GM18507 (cell line): ENCODE results near the gene MATN1.

ENCODE experiments used
- DNase-seq: peaks from one replicate; pipeline ENCODE4 v3.0.0; 2011; ENCODE audit warnings: low read depth; ENCODE audit not compliant: insufficient read length; ENCODE audit errors: extremely low spot score
- FAIRE-seq: peaks from 2 replicates; lab custom pipeline; 2011; peaks lifted over from hg19 to GRCh38; lab: Jason Lieb, UNC

Gene MATN1

DNA sequence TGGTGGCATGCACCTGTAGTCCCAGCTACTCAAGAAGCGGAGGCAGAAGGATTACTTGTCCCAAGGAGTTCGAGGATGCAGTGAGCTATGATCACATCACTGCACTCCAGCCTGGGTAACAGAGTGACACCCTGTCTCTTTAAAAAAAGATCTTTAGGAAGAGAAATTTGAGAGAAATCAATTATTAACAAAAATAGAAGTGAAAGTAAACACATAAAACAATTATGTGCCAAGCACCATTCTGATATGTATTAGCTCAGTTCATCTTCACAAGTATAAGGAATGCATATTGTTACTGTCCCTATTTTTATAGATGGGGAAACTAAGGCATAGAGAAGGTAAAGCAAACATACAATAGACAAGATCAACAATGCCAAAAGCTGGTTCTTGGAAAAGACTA, 48.1 kb downstream of the MATN1 start:
- no peak for FAIRE-seq
- no peak for DNase-seq

DNA sequence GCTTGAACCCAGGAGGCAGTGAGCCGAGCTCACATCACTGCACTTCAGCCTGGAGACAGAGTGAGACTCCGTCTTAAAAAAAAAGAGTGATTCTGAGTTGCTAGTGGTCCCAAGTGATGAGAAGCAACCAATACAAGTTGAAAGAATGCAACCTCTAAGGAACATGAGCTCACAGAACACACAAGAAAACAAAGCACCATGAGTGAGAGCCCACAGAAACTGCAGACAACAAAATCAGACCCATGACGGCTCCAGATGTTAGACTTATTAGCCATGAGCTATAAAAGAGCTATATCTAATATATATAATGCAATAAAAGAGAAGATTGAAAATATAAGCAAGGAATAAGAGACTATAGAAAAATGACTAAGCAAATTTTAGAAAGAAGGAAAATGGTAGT, 50.0 kb downstream of the MATN1 start:
- FAIRE-seq (no peak), DNase-seq (no peak)

DNA sequence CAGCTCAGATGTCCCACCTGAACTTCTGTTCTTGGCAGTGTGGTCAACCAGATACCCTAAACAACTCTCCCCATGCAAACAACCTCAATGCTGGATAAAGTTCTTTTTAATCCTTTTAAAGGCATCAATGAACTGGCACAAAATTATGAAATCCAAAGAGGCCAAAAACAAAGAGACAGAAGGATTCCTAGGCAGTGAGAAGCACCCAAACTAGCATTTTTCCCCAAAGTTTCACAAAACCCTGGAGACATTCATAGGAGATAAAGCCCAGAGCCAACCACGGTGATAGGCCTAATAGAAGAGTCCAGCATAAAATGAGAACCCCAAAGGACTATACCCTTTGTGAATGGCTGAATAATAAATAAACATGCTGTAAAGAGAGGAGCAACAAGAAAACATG, 50.7 kb downstream of the MATN1 start:
- FAIRE-seq (no peak), DNase-seq (no peak)

DNA sequence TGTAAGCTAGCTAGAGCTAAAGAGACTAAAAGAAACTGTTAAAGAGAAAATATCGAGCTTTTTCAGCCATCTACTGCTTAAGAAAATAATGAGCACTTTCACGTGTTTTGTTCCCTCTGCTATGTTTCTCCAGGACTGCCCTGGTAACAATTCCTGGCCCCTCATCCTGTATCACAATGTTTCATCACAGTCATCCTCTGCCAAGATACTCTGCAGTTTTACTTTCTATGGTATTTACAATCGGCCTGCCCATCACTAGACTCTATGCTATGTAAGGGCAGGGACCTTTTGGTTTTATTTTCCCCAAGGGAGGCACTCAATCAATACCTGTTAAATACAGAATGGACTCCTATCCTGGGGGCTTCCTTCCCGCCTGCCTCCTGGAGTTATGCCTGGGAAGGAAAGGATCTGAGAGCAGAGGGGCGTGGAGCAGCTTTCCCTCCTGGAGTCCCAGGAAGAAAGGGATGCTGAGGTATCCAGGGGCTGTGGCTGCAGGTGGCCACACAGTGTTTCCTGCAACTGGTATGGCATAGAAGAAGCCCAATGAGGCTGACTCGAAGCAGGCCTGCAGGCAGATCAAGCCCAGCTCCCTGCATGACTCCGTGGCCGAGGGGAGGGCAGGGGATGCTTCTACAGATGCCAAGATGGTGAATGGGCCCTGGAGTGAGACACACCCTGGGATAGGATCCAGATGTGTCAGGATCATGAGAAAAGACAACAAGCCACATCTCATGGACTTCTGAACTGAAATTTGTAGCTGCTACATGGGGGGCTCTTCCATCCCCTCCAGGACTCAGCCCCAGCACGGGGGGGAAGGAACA, 52.9 kb downstream of the MATN1 start:
- DNase-seq, result no peak
- FAIRE-seq, result no peak

DNA sequence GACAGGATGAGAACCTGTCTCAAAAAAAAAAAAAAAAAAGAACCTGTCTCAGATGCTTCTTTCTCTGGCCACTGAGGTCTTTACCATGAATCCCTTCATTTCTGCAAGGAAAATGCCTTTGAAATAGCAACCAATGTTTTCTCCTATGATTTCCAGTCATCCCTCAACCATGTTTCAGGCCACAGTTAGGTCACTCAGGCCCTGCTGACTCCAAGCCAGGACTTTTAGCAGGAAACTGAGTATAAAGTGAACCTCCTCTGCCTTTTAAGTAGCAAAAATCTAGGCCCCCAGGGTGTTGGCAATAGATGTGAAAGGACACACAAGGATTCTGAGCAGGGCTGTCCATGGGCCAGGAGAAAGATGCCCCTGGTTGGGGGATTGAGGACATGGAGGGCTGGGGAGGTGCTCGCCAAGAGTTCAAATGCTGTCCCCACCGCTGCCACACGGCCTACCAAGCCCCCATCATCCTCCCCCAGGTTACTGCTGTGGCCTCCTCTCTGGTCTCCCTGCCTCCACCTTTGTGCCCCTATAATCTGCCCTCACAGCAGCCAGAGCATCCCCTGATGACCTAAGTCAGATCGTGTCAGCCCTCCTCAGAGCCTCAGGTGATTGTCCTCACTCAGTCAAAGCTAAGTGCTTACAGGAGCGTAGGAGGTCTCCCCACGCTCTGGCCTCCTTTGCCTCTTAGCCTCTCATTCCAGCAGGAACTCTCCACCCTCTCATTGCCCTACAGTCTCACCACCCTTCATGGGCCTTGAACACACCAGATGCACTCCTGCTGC, 54.6 kb downstream of the MATN1 start:
- no peak for FAIRE-seq
- DNase-seq, result no peak

DNA sequence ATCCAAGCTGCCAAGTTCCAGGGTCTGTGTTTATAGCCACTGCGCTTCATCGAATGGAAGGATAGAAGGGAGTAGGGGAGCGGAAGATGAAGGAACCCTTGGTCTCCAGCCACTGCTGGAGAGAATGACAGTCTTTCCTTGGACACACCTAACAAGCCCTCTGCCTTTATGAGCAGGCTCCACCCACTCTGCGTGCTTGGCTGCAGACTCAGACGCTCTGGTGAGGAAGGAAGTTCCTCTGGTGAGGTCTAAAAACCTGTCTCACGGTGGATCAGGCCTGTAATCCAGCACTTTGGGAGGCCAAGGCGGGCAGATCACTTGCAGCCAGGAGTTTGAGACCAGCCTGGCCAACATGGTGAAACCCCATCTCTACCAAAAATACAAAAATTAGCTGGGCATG, 55.4 kb downstream of the MATN1 start:
- no peak for DNase-seq
- FAIRE-seq, result no peak

DNA sequence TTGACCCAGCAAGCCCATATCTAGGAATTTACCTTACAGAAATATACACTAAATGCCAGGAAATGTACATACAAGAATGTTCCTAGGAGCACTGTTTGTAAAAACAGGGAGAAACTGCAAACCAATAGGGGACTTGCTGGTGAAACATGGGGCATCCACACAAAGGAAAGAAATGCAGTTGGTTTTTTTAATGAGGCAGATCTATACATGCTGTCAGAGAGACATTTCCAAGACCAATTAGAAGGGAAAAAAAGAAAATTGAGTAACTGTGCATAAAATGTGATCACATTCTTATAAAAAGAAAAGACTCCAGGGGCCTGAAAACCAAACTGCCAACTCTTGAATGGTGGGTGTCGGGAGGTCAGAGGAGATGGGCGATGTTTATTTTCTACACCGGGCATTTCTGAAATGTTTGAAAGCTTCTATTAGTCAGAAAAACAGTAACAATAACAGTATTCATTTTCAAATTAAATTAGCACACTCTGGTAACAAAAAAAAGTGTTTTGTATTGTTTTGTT, 56.6 kb downstream of the MATN1 start:
- no peak for FAIRE-seq
- DNase-seq, result no peak

DNA sequence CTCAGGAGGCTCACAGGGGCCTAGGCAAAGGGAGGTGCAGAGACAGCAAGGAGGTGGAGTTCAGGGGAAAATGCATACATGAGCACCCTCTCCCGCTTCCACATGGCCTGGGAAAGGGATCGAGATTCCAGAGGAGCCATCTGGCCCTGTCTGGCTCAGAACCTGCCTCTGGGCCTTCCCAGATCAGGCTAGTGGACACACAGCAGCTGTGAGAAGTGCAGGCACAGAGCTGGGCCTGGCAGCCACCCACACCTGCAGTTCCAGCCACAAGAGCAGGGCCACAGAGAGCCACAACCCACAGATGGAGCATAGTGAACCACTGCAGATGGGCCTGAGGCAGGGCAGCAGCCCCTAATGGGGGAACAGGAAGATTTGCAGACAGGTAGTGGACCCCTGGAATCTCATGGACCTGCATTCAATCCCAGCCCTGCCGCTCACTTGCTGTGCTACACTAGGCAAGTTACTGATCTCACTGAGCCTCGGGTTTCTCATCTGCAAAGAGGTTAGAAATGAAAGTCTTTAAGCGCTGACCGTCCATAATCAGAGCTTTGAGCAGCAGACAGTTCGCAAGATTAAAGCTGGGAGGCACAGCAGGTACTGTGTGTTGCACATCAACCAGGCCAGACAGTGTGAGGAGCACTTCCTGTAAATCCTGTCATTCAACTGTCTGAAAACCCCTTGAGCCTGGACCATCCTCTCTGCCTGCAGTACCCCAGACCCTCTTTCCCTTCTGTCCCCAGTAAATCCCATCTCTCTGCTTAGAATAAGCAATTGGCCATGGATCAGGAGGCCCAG, 58.0 kb downstream of the MATN1 start:
- DNase-seq (no peak), FAIRE-seq (no peak)

DNA sequence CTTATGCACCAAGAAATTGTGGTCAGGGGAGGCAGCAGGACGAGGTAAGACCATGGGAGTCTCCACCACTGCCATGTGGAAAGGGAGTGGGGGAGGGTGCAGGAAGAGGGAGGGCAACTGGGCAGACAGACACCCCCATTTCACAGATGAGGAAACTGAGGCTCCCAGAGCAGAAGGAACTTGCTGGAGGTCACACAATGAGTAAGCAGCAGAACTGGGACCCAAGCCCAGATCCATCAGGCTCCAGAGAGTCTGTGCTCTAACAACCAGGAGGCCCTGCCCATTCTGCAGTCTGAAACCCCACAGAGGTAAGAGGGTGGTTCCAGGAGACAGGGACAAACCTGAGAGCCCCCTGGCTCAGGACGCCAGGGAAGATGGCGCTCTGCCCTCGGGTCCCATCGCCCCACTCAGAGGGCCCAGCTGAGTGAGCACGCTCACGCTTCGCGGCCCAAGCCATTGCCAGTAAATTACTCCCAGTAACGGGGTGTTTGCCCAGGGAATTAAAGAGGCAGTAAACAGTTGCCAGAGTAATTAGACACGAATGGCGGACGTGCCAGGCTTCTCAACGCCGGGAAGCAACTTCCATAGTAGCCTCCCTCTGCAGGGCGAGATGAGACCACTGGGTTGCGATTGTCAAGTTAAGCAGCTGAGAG, 59.2 kb downstream of the MATN1 start:
- FAIRE-seq, result no peak
- no peak for DNase-seq

DNA sequence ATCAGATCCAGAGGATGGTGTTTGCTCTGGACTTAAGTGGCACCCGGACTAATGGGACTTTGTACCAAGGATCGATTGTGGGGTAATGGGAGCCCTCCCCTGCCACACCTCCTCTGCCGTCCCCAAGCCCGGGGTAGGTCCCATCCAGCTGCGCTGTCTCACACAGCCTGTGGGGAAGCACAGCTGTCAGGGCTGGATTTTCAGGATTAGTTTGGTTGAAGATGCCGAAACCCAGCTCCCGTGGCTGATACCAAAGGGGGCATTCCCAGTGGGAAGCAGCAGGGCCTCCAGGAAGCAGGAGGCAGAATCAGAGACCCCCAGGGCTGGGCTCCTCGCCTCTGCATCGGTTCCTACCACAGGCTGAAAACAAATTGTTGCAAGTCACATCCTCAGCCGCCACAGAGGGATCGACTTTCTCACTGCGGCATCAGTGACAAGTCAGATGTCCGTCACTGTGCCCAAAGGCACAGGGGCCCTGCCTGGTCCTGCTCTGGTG, 59.7 kb downstream of the MATN1 start:
- DNase-seq, result no peak
- no peak for FAIRE-seq

DNA sequence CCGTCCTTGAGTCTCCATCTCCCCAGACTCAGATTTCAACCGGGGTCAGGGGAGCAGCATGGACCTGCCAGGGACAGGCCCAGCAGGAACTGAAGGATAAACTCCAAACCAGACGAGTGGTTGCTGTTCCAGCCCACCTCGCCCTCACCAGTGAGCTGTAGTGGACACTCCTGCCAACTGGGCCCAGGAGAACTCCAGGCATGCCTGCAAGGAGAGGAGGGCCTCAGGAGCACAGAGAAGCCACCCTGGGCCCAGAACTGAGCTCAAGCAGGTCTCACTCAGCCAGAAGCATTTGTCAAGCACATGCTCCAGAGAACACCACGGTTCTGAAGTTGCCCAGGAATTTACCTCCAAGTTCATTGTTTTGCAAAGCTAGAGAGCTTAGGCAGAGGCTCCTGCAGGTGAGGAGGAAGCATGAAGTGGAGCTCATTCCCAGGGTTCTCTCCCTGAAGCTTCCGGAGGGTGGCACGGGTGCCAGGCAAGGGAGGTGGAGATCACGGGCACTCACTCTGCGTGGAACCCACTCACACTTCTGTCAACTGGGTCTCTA, 61.0 kb downstream of the MATN1 start:
- no peak for DNase-seq
- FAIRE-seq, result no peak

DNA sequence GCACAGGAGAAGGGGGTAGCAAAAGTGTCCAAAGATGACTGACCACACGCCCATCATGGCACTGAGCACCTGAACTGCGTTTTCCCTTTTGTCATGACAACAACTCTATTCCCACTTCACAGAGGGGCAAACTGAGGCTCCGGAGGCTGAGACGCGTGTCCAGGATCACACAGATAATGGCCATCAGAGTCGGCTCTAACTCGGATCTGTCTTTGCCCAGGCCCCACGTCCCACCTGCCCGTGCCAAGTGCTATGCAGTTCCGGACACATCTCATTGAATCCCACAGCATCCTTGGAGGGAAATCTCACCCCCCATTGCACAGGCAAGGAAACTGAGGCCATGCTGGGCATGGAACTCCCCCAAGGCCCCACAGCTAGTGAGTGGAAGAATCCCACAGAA, 62.1 kb downstream of the MATN1 start:
- no peak for FAIRE-seq
- no peak for DNase-seq
